Measurements from ENCODE around the gene FCMR.

Gene FCMR

GRCh38 chr1:206892351-206892984, 29.3 kb downstream of the FCMR start:
- Mint-ChIP-seq H3K9me3 (no peaks in the 10 kb centered on the region), H3K4me3 (no peak overlapping the region), H3K4me1 (ENCODE audit: low read depth) (peaks cover 37% of the 10 kb centered on the region), H3K36me3 (ENCODE audit: low read depth) (no peaks in the 10 kb centered on the region), H3K27me3 (ENCODE audit: low read depth) (peaks cover 6% of the 10 kb centered on the region), H3K27ac (no peak overlapping the region)

- Mint-ChIP-seq H3K4me1 (ENCODE audit: low read depth) (peaks cover 30% of the 10 kb centered on the region), H3K36me3 (ENCODE audit: low read depth) (no peaks in the 10 kb centered on the region), H3K9me3 (no peaks in the 10 kb centered on the region), H3K4me3 (no peak overlapping the region), H3K27ac (no peak overlapping the region), H3K27me3 (ENCODE audit: low read depth) (peaks cover 13% of the 10 kb centered on the region)
Measured at GRCh38 chr1:206891412-206891811, 30.3 kb downstream of the FCMR start.

GRCh38 chr1:206890125-206891060, 31.3 kb downstream of the FCMR start:
- Mint-ChIP-seq H3K36me3 (ENCODE audit: low read depth) (no peaks in the 10 kb centered on the region), H3K9me3 (no peaks in the 10 kb centered on the region), H3K4me1 (ENCODE audit: low read depth) (peaks cover 29% of the 10 kb centered on the region), H3K27ac (no peak overlapping the region), H3K27me3 (ENCODE audit: low read depth) (peaks cover 13% of the 10 kb centered on the region), H3K4me3 (no peak overlapping the region)

GRCh38 chr1:206887701-206888100, 34.0 kb downstream of the FCMR start:
- H3K27me3 Mint-ChIP-seq (ENCODE audit: low read depth) = peaks cover 23% of the 10 kb centered on the region
- H3K27ac Mint-ChIP-seq = no peak overlapping the region
- H3K4me1 Mint-ChIP-seq (ENCODE audit: low read depth) = peaks cover 23% of the 10 kb centered on the region
- H3K4me3 Mint-ChIP-seq = no peak overlapping the region
- no peaks in the 10 kb centered on the region for H3K36me3 Mint-ChIP-seq (ENCODE audit: low read depth)
- H3K9me3 Mint-ChIP-seq = no peaks in the 10 kb centered on the region

- H3K4me1 Mint-ChIP-seq (ENCODE audit: low read depth) = peaks cover 22% of the 10 kb centered on the region
- H3K36me3 Mint-ChIP-seq (ENCODE audit: low read depth) = no peaks in the 10 kb centered on the region
- no peak overlapping the region for H3K4me3 Mint-ChIP-seq
- peaks cover 25% of the 10 kb centered on the region for H3K27me3 Mint-ChIP-seq (ENCODE audit: low read depth)
- no peaks in the 10 kb centered on the region for H3K9me3 Mint-ChIP-seq
- no peak overlapping the region for H3K27ac Mint-ChIP-seq
Measured at GRCh38 chr1:206886831-206887230, 34.9 kb downstream of the FCMR start.

GRCh38 chr1:206885341-206886060, 36.2 kb downstream of the FCMR start:
- Mint-ChIP-seq H3K27ac (no peak overlapping the region), H3K4me1 (ENCODE audit: low read depth) (peaks cover 14% of the 10 kb centered on the region), H3K36me3 (ENCODE audit: low read depth) (no peaks in the 10 kb centered on the region), H3K4me3 (no peak overlapping the region), H3K27me3 (ENCODE audit: low read depth) (peaks cover 25% of the 10 kb centered on the region), H3K9me3 (no peaks in the 10 kb centered on the region)

- peaks cover 4% of the 10 kb centered on the region for H3K36me3 Mint-ChIP-seq (ENCODE audit: low read depth)
- H3K4me1 Mint-ChIP-seq (ENCODE audit: low read depth) = peaks cover 1% of the 10 kb centered on the region
- H3K4me3 Mint-ChIP-seq = no peak overlapping the region
- H3K27me3 Mint-ChIP-seq (ENCODE audit: low read depth) = peaks cover 25% of the 10 kb centered on the region
- peaks cover 7% of the 10 kb centered on the region for H3K9me3 Mint-ChIP-seq
- no peak overlapping the region for H3K27ac Mint-ChIP-seq
Measured at GRCh38 chr1:206883876-206884275, 37.9 kb downstream of the FCMR start.

GRCh38 chr1:206883160-206883559, 38.6 kb downstream of the FCMR start:
- H3K27me3 Mint-ChIP-seq (ENCODE audit: low read depth) = peaks cover 25% of the 10 kb centered on the region
- no peak overlapping the region for H3K27ac Mint-ChIP-seq
- H3K4me3 Mint-ChIP-seq = no peak overlapping the region
- peaks cover 9% of the 10 kb centered on the region for H3K36me3 Mint-ChIP-seq (ENCODE audit: low read depth)
- peaks cover 14% of the 10 kb centered on the region for H3K9me3 Mint-ChIP-seq
- H3K4me1 Mint-ChIP-seq (ENCODE audit: low read depth) = peaks cover 1% of the 10 kb centered on the region

GRCh38 chr1:206882555-206882954, 39.2 kb downstream of the FCMR start:
- peaks cover 23% of the 10 kb centered on the region for H3K27me3 Mint-ChIP-seq (ENCODE audit: low read depth)

GRCh38 chr1:206880314-206880713, 41.4 kb downstream of the FCMR start:
- Mint-ChIP-seq H3K36me3 (ENCODE audit: low read depth) (peaks cover 15% of the 10 kb centered on the region), H3K4me3 (no peak overlapping the region), H3K27me3 (ENCODE audit: low read depth) (peaks cover 23% of the 10 kb centered on the region), H3K4me1 (ENCODE audit: low read depth) (no peaks in the 10 kb centered on the region), H3K9me3 (peaks cover 38% of the 10 kb centered on the region), H3K27ac (no peak overlapping the region)

More at GRCh38 chr1:206882555-206882954, 39.2 kb downstream of the FCMR start:
- Mint-ChIP-seq H3K9me3 (peaks cover 19% of the 10 kb centered on the region), H3K4me1 (ENCODE audit: low read depth) (peaks cover 1% of the 10 kb centered on the region), H3K4me3 (no peak overlapping the region), H3K36me3 (ENCODE audit: low read depth) (peaks cover 12% of the 10 kb centered on the region), H3K27ac (no peak overlapping the region)

- Mint-ChIP-seq H3K4me1 (ENCODE audit: low read depth) (no peaks in the 10 kb centered on the region), H3K36me3 (ENCODE audit: low read depth) (peaks cover 16% of the 10 kb centered on the region), H3K27ac (no peak overlapping the region), H3K27me3 (ENCODE audit: low read depth) (peaks cover 16% of the 10 kb centered on the region), H3K4me3 (no peak overlapping the region), H3K9me3 (peaks cover 44% of the 10 kb centered on the region)
Measured at GRCh38 chr1:206878456-206878855, 43.3 kb downstream of the FCMR start.

- Mint-ChIP-seq H3K4me1 (ENCODE audit: low read depth) (no peaks in the 10 kb centered on the region), H3K4me3 (no peak overlapping the region), H3K36me3 (ENCODE audit: low read depth) (peaks cover 21% of the 10 kb centered on the region), H3K9me3 (peaks cover 57% of the 10 kb centered on the region), H3K27me3 (ENCODE audit: low read depth) (peaks cover 8% of the 10 kb centered on the region), H3K27ac (no peak overlapping the region)
Measured at GRCh38 chr1:206875752-206876377, 45.9 kb downstream of the FCMR start.

GRCh38 chr1:206873603-206874188, 48.0 kb downstream of the FCMR start:
- no peaks in the 10 kb centered on the region for H3K4me1 Mint-ChIP-seq (ENCODE audit: low read depth)
- peaks cover 16% of the 10 kb centered on the region for H3K36me3 Mint-ChIP-seq (ENCODE audit: low read depth)
- peaks cover 47% of the 10 kb centered on the region for H3K9me3 Mint-ChIP-seq
- peaks cover 12% of the 10 kb centered on the region for H3K27me3 Mint-ChIP-seq (ENCODE audit: low read depth)
- H3K27ac Mint-ChIP-seq = no peak overlapping the region
- H3K4me3 Mint-ChIP-seq = no peak overlapping the region

GRCh38 chr1:206872139-206872538, 49.6 kb downstream of the FCMR start:
- H3K4me1 Mint-ChIP-seq (ENCODE audit: low read depth) = no peaks in the 10 kb centered on the region
- H3K4me3 Mint-ChIP-seq = no peak overlapping the region
- no peak overlapping the region for H3K27ac Mint-ChIP-seq
- peaks cover 9% of the 10 kb centered on the region for H3K36me3 Mint-ChIP-seq (ENCODE audit: low read depth)
- H3K9me3 Mint-ChIP-seq = peaks cover 34% of the 10 kb centered on the region
- peaks cover 22% of the 10 kb centered on the region for H3K27me3 Mint-ChIP-seq (ENCODE audit: low read depth)

Measured in T-helper 1 cell treated with Interleukin-12 subunit alpha and Interleukin-12 subunit beta and Interleukin-4 antibody, amounts not matched to agents 30 μg/mL and 1 μg/mL, for 36 hours (primary cell).